ENCODE measurements around the gene OSGIN1.

Gene OSGIN1

GRCh38 chr16:83958846-83959565 lies 6.0 kb downstream of the OSGIN1 start:
- no peak for DNase-seq

GRCh38 chr16:83959656-83960434 lies 6.8 kb downstream of the OSGIN1 start:
- no peak for DNase-seq

GRCh38 chr16:83960521-83961249 lies 7.6 kb downstream of the OSGIN1 start:
- no peak for DNase-seq

GRCh38 chr16:83961591-83961990 lies 8.6 kb downstream of the OSGIN1 start:
- no peak for DNase-seq

GRCh38 chr16:83963277-83964119 lies 10.5 kb downstream of the OSGIN1 start:
- no peak for DNase-seq

GRCh38 chr16:83964684-83965443 lies 11.8 kb downstream of the OSGIN1 start:
- no peak for DNase-seq

- no peak for DNase-seq
Observed at GRCh38 chr16:83965444-83966152, 12.6 kb downstream of the OSGIN1 start.

- DNase-seq: no peak
Observed at GRCh38 chr16:83966153-83966696, 13.2 kb downstream of the OSGIN1 start.

GRCh38 chr16:83967091-83967490 lies 14.1 kb downstream of the OSGIN1 start:
- no peak for DNase-seq

GRCh38 chr16:83967838-83968305 lies 14.8 kb downstream of the OSGIN1 start, which contains the start of gene NECAB2:
TSS of gene NECAB2 (plus strand) at chr16:83968244. CDS start at chr16:83968649, 405 bp downstream.
- DNase-seq: no peak

- no peak for DNase-seq
Observed at GRCh38 chr16:83968306-83968851, 15.3 kb downstream of the OSGIN1 start.

- DNase-seq: no peak
Observed at GRCh38 chr16:83968891-83969649, 16.0 kb downstream of the OSGIN1 start.

- no peak for DNase-seq
Observed at GRCh38 chr16:83969771-83970429, 16.9 kb downstream of the OSGIN1 start.

- DNase-seq: no peak
Observed at GRCh38 chr16:83970430-83970815, 17.4 kb downstream of the OSGIN1 start.

- DNase-seq: no peak
Observed at GRCh38 chr16:83971165-83972130, 18.4 kb downstream of the OSGIN1 start.

GRCh38 chr16:83972256-83973008 lies 19.4 kb downstream of the OSGIN1 start:
- DNase-seq: no peak

GRCh38 chr16:83973077-83973476 lies 20.0 kb downstream of the OSGIN1 start:
- DNase-seq: no peak

Measured in activated gamma-delta T cell (primary cell).